Memory B cell (primary cell): ENCODE data around the gene SRBD1.

Experiments
- ATAC-seq: fragments of 150-1000 bp; cut with Tn5 transposase; 2 replicates; pipeline ENCODE4 v1.10.0; 2021; ENCODE audit warnings: low read depth, mild to moderate bottlenecking, moderate library complexity
- DNase-seq, 2 donors: peaks; one replicate each; pipeline ENCODE4 v3.0.0; 2022; ENCODE audit warnings: low spot score in 2 of 2
- H3K27ac Mint-ChIP-seq: one replicate; pipeline ENCODE4 v1.8.0; 2022; ENCODE audit warnings: mild to moderate bottlenecking, moderate library complexity, mixed read lengths
- H3K27me3 Mint-ChIP-seq: one replicate; pipeline ENCODE4 v1.8.0; 2022; ENCODE audit warnings: mixed read lengths
- H3K36me3 Mint-ChIP-seq: one replicate; pipeline ENCODE4 v1.8.0; 2022; ENCODE audit warnings: mild to moderate bottlenecking, mixed read lengths
- H3K4me1 Mint-ChIP-seq: one replicate; pipeline ENCODE4 v1.8.0; 2022; ENCODE audit warnings: mixed read lengths
- H3K4me3 Mint-ChIP-seq: one replicate; pipeline ENCODE4 v1.8.0; 2022; ENCODE audit warnings: mild to moderate bottlenecking, moderate library complexity, mixed read lengths
- H3K9me3 Mint-ChIP-seq: one replicate; pipeline ENCODE4 v1.8.0; 2022; ENCODE audit warnings: mixed read lengths

Gene SRBD1

GRCh38 chr2:45339253-45339652 lies 271.8 kb downstream of the SRBD1 start:
- Mint-ChIP-seq H3K4me3 (no peak overlapping the region), H3K27me3 (peaks cover 3% of the 10 kb centered on the region), H3K9me3 (no peaks in the 10 kb centered on the region), H3K36me3 (no peaks in the 10 kb centered on the region), H3K27ac (no peak overlapping the region), H3K4me1 (no peaks in the 10 kb centered on the region)
- DNase-seq (no peak), ATAC-seq (no peak)
